ENCODE data around the gene FANCG. TPM values are rescaled to one million over a fixed set of nuclear protein-coding genes. Genes with fewer than 3 reads are reported as not detected.

FANCG gene
- polyA plus RNA-seq, 1 experiment, result 9.1 TPM

- H3K4me3 ChIP-seq (ENCODE audit: low read depth, low read length), result no peak overlapping the region
- CTCF ChIA-PET, result interaction anchor here (0.6 to 3.8 kb wide), 4 partner anchors 8 to 399 kb away, joined by 3 to 20 read pairs (median 8); no protein-coding TSS in a partner anchor
- DNase-seq (ENCODE audit: low read depth, low spot score), result no peak
- no peaks in the 10 kb centered on the region for H3K27me3 ChIP-seq (ENCODE audit: control insufficient read depth, insufficient read depth, low read length)
- TF ChIP-seq, protein P1, sequence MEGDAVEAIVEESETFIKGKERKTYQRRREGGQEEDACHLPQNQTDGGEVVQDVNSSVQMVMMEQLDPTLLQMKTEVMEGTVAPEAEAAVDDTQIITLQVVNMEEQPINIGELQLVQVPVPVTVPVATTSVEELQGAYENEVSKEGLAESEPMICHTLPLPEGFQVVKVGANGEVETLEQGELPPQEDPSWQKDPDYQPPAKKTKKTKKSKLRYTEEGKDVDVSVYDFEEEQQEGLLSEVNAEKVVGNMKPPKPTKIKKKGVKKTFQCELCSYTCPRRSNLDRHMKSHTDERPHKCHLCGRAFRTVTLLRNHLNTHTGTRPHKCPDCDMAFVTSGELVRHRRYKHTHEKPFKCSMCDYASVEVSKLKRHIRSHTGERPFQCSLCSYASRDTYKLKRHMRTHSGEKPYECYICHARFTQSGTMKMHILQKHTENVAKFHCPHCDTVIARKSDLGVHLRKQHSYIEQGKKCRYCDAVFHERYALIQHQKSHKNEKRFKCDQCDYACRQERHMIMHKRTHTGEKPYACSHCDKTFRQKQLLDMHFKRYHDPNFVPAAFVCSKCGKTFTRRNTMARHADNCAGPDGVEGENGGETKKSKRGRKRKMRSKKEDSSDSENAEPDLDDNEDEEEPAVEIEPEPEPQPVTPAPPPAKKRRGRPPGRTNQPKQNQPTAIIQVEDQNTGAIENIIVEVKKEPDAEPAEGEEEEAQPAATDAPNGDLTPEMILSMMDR (IDR thresholded peaks at IDR 0.05; ENCODE audit: low read depth, low read length), result no peak
- no peaks in the 10 kb centered on the region for H3K9me3 ChIP-seq (ENCODE audit: control insufficient read depth, insufficient read depth, low read length)
- POLR2A ChIA-PET, result interaction anchor here (1.1 kb wide), 2 partner anchors 8 to 28 kb away, joined by 3 to 7 read pairs; partner anchors contain the start of gene VCP
- no peak overlapping the region for H3K27ac ChIP-seq (ENCODE audit: low read depth, low read length)
Observed at GRCh38 chr9:35044071-35044470, 35.7 kb downstream of the FANCG start.

GRCh38 chr9:35042891-35043545 is 36.7 kb downstream of the FANCG start:
- CTCF ChIA-PET, result interaction anchor here (0.6 to 3.8 kb wide), 5 partner anchors 9 to 398 kb away, joined by 3 to 20 read pairs (median 3); partner anchors contain the start of gene PIGO
- TF ChIP-seq, protein P1 (IDR thresholded peaks at IDR 0.05; ENCODE audit: low read depth, low read length), result no peak

GRCh38 chr9:35042081-35042604 is 37.6 kb downstream of the FANCG start:
- ChIA-PET POLR2A (interaction anchor here (1.4 kb wide), 1 partner anchor 30 kb away, joined by 4 read pairs; the partner anchor contains the start of gene VCP), CTCF (interaction anchor here (1.2 to 3.8 kb wide), 2 partner anchors 10 to 54 kb away, joined by 3 to 20 read pairs; partner anchors contain the start of gene PIGO)
- no peak for DNase-seq (ENCODE audit: low read depth, low spot score)
- Histone ChIP-seq H3K9me3 (ENCODE audit: control insufficient read depth, insufficient read depth, low read length) (no peaks in the 10 kb centered on the region), H3K27me3 (ENCODE audit: control insufficient read depth, insufficient read depth, low read length) (no peaks in the 10 kb centered on the region), H3K4me3 (ENCODE audit: low read depth, low read length) (no peak overlapping the region), H3K27ac (ENCODE audit: low read depth, low read length) (no peak overlapping the region)
- TF ChIP-seq, protein P1 (IDR thresholded peaks at IDR 0.05; ENCODE audit: low read depth, low read length), result no peak

More at GRCh38 chr9:35042891-35043545, 36.7 kb downstream of the FANCG start:
- POLR2A ChIA-PET, result interaction anchor here (0.7 to 1.1 kb wide), 2 partner anchors 9 to 29 kb away, joined by 3 read pairs; partner anchors contain the start of gene VCP
- H3K9me3 ChIP-seq (ENCODE audit: control insufficient read depth, insufficient read depth, low read length), result no peaks in the 10 kb centered on the region
- H3K27ac ChIP-seq (ENCODE audit: low read depth, low read length), result no peak overlapping the region
- DNase-seq (ENCODE audit: low read depth, low spot score), result no peak
- H3K27me3 ChIP-seq (ENCODE audit: control insufficient read depth, insufficient read depth, low read length), result no peaks in the 10 kb centered on the region
- no peak overlapping the region for H3K4me3 ChIP-seq (ENCODE audit: low read depth, low read length)

DNA sequence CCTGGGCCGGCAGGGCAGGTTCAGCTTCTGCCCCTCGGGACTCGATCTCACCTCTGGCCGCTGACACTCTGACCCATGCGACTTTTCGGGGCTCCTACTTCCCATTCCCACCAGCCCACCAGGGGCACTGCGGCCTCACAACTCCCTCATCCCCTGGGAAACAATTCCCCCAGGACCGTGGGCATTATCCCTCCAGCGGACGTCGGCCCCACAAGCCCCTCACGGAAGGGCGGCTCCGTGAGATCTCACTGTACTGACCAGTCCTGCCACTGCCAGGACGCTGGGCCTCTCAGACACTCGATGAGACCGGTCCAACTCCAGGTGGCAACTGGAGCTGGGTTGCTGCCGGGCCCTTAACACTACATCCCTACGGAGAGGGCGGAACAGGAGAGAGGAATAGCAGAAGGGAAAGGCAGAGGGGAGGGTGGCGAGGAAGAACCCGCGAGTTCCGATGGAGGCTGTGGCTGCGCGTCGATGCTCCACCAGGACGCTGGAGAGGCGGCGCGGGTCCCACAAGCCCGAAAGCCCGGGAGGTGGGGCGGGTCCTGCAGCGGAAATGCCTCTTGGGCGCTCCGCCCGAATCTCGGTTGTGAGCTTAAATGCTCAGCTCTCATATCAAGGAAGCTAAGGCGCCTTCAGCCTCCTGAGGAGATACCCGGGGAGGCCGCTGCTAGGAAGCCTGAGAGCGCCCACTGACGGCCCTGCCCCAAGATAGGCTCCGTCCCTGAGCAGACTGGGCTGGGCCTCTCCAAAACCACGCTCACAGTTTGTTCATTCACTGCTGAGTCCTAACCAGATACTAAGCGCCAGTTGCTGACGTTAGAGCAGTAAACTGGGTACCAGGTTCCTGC is 43.7 kb downstream of the FANCG start:
- no peak for DNase-seq (ENCODE audit: low read depth, low spot score)
- ChIA-PET CTCF (interaction anchor here (1.0 to 2.5 kb wide), 2 partner anchors 16 to 137 kb away, joined by 13 to 15 read pairs; no protein-coding TSS in a partner anchor), POLR2A (interaction anchor here (0.7 to 0.8 kb wide), 3 partner anchors 37 to 214 kb away, joined by 3 to 8 read pairs (median 3); partner anchors contain the start of genes DNAJB5 and VCP)
- Histone ChIP-seq H3K27ac (ENCODE audit: low read depth, low read length) (no peak overlapping the region), H3K27me3 (ENCODE audit: control insufficient read depth, insufficient read depth, low read length) (no peaks in the 10 kb centered on the region), H3K9me3 (ENCODE audit: control insufficient read depth, insufficient read depth, low read length) (no peaks in the 10 kb centered on the region; the same call in 1 of the 2 replicates), H3K4me3 (ENCODE audit: low read depth, low read length) (peak overlapping the region; percentile 37)
- TF ChIP-seq, protein P1 (IDR thresholded peaks at IDR 0.05; ENCODE audit: low read depth, low read length), result no peak

Measured in AG04450 (cell line).